K562 (cell line): ENCODE data around the gene METTL25B. TPM values are rescaled to one million over a fixed set of nuclear protein-coding genes. Genes with fewer than 3 reads are reported as not detected.

Source experiments
- ADNP ChIP-seq: fragments of 200-800 bp; sonication (Bioruptor generic); IDR thresholded peaks from 2 replicates; pipeline ENCODE4 v1.6.1; 2016; ENCODE audit warnings: missing genetic modification characterization, missing compliant biosample characterization
- ESRRA ChIP-seq: fragments of 450-650 bp; IDR thresholded peaks from 2 replicates; pipeline ENCODE4 v1.6.1; 2014; ENCODE audit warnings: low read depth, mild to moderate bottlenecking, moderate library complexity, borderline replicate concordance
- IRF2 ChIP-seq: sonication (generic); formaldehyde crosslinking; IDR thresholded peaks from 2 replicates; pipeline ENCODE4 v1.8.1; 2022; ENCODE audit warnings: mild to moderate bottlenecking, missing genetic modification reagents
- KAT8 ChIP-seq: fragments of 450-650 bp; IDR thresholded peaks from 2 replicates; pipeline ENCODE4 v1.6.1; 2016; ENCODE audit warnings: low read depth, mild to moderate bottlenecking
- NCOA4 ChIP-seq: fragments of 450-650 bp; IDR thresholded peaks from 2 replicates; pipeline ENCODE4 v1.6.1; 2018; ENCODE audit warnings: mild to moderate bottlenecking; ENCODE audit not compliant: partially characterized antibody
- NFXL1 ChIP-seq: fragments of 450-650 bp; formaldehyde crosslinking; IDR thresholded peaks from 2 replicates; pipeline ENCODE4 v1.4.0; 2021; ENCODE audit warnings: mild to moderate bottlenecking
- NR2F6 ChIP-seq: fragments of 450-650 bp; formaldehyde crosslinking; IDR thresholded peaks from 2 replicates; pipeline ENCODE4 v1.4.0; 2020; ENCODE audit warnings: mild to moderate bottlenecking
- PCBP1 ChIP-seq: fragments of 200-400 bp; formaldehyde crosslinking; IDR thresholded peaks from 2 replicates; pipeline ENCODE4 v1.6.1; 2018; ENCODE audit warnings: mild to moderate bottlenecking, low read depth, low read length; ENCODE audit not compliant: poor library complexity, severe bottlenecking
- PCBP2 ChIP-seq: fragments of 200-400 bp; formaldehyde crosslinking; IDR thresholded peaks from 2 replicates; pipeline ENCODE4 v1.6.1; 2018; ENCODE audit warnings: low read length, low read depth, mild to moderate bottlenecking, moderate library complexity; ENCODE audit not compliant: poor library complexity, severe bottlenecking
- ZFPM2 ChIP-seq: fragments of 250-450 bp; sonication (Bioruptor Pico); IDR thresholded peaks from 2 replicates; pipeline ENCODE4 v1.5.1; 2022; ENCODE audit warnings: mild to moderate bottlenecking
- polyA plus RNA-seq, 8 experiments: library from polyadenylated mRNA; depleted of rRNA in 4 of 8; stranded (reverse) in 5 of 8; unstranded in 3 of 8; fragments of >200 nt; fragmentation: Nextera tagmentation in 2 of 8; fragmentation: Illumina TruSeq in 1 of 8; extraction: Ambion mirVana in 2 of 8; extraction: Trizol in 1 of 8; gene quantifications; 2 replicates each; pipeline versions ENCODE4 v1.2.1 to v1.2.3, GENCODE V29; 2011 to 2014; ENCODE audit warnings: inconsistent platforms in 1 of 8, missing spikeins in 1 of 8
- total RNA-seq, 7 experiments: library from RNA; depleted of rRNA in 6 of 7; stranded (reverse); fragments of >200 nt in 6 of 7; fragmentation: Illumina TruSeq in 2 of 7; extraction: Trizol in 2 of 7; gene quantifications; 2 replicates each; pipeline versions ENCODE4 v1.2.1 to v1.2.3, GENCODE V29; 2011 to 2021; ENCODE audit warnings: low replicate concordance in 1 of 7
- TF ChIP-seq, protein P1 (sequence below): fragments of 450-650 bp; IDR thresholded peaks from 2 replicates; pipeline ENCODE4 v1.6.1; 2016; ENCODE audit warnings: mild to moderate bottlenecking, moderate library complexity
- TF ChIP-seq, protein P2 (sequence below): fragments of 450-650 bp; IDR thresholded peaks from 2 replicates; pipeline ENCODE4 v1.6.1; 2016; ENCODE audit warnings: antibody characterized with exemption
- TF ChIP-seq, protein P3 (sequence below): fragments of 450-650 bp; IDR thresholded peaks from one replicate; pipeline ENCODE4 v1.6.1; 2018; ENCODE audit warnings: mild to moderate bottlenecking, moderate library complexity; ENCODE audit not compliant: partially characterized antibody

METTL25B gene
- total and polyA plus RNA-seq, 9 of the 15 experiments (the other 6 are each of a cell fraction or from before 2014, with no cell fraction given) = 7.7 to 48.3 (median 33.1) TPM

DNA sequence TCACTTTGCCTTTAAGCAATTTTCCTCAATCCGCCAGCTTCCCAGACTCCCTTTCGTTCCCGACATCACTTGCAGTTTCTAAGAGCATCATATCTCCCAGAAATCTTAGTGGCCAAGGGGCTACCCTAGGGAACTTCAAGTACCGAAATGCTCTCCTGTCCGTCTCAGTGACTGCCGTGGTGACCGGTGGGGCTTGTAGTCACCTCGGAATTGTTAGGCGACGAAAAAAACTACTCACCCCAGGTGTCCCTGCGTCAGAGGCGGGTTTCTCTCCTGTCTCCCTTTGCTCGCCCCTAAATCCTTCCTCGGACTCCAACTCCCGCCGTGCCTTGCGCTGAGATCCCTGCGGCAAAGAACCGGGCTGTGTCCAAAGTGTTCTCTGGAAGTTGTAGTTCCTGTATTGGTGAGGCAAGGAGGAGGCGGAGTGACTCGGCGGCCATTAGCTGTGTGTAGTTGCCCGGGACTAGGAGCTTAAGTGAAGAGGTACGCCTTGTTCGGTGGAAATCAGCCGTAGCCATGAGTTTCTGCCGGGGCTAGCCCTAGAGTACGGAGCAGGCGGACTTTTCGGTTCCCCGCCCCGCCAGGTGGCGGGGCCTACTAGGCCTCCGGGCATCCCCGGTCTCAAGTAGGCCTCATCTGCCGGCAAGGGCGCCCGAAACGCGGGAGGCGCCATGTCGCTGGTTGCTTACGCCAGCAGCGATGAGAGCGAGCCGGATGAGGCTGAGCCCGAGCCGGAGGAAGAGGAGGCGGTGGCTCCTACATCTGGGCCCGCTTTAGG, 39.0 kb downstream of the METTL25B start, which contains the start of gene PRCC (continued):
- TF ChIP-seq, protein P1, sequence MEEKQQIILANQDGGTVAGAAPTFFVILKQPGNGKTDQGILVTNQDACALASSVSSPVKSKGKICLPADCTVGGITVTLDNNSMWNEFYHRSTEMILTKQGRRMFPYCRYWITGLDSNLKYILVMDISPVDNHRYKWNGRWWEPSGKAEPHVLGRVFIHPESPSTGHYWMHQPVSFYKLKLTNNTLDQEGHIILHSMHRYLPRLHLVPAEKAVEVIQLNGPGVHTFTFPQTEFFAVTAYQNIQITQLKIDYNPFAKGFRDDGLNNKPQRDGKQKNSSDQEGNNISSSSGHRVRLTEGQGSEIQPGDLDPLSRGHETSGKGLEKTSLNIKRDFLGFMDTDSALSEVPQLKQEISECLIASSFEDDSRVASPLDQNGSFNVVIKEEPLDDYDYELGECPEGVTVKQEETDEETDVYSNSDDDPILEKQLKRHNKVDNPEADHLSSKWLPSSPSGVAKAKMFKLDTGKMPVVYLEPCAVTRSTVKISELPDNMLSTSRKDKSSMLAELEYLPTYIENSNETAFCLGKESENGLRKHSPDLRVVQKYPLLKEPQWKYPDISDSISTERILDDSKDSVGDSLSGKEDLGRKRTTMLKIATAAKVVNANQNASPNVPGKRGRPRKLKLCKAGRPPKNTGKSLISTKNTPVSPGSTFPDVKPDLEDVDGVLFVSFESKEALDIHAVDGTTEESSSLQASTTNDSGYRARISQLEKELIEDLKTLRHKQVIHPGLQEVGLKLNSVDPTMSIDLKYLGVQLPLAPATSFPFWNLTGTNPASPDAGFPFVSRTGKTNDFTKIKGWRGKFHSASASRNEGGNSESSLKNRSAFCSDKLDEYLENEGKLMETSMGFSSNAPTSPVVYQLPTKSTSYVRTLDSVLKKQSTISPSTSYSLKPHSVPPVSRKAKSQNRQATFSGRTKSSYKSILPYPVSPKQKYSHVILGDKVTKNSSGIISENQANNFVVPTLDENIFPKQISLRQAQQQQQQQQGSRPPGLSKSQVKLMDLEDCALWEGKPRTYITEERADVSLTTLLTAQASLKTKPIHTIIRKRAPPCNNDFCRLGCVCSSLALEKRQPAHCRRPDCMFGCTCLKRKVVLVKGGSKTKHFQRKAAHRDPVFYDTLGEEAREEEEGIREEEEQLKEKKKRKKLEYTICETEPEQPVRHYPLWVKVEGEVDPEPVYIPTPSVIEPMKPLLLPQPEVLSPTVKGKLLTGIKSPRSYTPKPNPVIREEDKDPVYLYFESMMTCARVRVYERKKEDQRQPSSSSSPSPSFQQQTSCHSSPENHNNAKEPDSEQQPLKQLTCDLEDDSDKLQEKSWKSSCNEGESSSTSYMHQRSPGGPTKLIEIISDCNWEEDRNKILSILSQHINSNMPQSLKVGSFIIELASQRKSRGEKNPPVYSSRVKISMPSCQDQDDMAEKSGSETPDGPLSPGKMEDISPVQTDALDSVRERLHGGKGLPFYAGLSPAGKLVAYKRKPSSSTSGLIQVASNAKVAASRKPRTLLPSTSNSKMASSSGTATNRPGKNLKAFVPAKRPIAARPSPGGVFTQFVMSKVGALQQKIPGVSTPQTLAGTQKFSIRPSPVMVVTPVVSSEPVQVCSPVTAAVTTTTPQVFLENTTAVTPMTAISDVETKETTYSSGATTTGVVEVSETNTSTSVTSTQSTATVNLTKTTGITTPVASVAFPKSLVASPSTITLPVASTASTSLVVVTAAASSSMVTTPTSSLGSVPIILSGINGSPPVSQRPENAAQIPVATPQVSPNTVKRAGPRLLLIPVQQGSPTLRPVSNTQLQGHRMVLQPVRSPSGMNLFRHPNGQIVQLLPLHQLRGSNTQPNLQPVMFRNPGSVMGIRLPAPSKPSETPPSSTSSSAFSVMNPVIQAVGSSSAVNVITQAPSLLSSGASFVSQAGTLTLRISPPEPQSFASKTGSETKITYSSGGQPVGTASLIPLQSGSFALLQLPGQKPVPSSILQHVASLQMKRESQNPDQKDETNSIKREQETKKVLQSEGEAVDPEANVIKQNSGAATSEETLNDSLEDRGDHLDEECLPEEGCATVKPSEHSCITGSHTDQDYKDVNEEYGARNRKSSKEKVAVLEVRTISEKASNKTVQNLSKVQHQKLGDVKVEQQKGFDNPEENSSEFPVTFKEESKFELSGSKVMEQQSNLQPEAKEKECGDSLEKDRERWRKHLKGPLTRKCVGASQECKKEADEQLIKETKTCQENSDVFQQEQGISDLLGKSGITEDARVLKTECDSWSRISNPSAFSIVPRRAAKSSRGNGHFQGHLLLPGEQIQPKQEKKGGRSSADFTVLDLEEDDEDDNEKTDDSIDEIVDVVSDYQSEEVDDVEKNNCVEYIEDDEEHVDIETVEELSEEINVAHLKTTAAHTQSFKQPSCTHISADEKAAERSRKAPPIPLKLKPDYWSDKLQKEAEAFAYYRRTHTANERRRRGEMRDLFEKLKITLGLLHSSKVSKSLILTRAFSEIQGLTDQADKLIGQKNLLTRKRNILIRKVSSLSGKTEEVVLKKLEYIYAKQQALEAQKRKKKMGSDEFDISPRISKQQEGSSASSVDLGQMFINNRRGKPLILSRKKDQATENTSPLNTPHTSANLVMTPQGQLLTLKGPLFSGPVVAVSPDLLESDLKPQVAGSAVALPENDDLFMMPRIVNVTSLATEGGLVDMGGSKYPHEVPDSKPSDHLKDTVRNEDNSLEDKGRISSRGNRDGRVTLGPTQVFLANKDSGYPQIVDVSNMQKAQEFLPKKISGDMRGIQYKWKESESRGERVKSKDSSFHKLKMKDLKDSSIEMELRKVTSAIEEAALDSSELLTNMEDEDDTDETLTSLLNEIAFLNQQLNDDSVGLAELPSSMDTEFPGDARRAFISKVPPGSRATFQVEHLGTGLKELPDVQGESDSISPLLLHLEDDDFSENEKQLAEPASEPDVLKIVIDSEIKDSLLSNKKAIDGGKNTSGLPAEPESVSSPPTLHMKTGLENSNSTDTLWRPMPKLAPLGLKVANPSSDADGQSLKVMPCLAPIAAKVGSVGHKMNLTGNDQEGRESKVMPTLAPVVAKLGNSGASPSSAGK = no peak
- TF ChIP-seq, protein P2, sequence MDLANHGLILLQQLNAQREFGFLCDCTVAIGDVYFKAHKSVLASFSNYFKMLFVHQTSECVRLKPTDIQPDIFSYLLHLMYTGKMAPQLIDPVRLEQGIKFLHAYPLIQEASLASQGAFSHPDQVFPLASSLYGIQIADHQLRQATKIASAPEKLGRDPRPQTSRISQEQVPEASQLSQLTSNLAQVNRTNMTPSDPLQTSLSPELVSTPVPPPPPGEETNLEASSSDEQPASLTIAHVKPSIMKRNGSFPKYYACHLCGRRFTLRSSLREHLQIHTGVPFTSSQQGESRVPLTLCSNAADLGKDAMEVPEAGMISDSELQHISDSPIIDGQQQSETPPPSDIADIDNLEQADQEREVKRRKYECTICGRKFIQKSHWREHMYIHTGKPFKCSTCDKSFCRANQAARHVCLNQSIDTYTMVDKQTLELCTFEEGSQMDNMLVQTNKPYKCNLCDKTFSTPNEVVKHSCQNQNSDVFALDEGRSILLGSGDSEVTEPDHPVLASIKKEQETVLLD = no peak
- no peak for TF ChIP-seq IRF2 (CRISPR knock-in tag)
- 0 out of 2 replicates have a peak, but pooled peaks have one; percentile 52 for TF ChIP-seq ESRRA
- TF ChIP-seq NFXL1 (CRISPR knock-in tag) = no peak
- TF ChIP-seq PCBP2 = no peak
- peak; percentile 77; the same call in 1 of the 2 replicates for TF ChIP-seq KAT8
- no peak for TF ChIP-seq ZFPM2 (CRISPR knock-in tag)
- no peak for TF ChIP-seq NCOA4
- TF ChIP-seq, protein P3, sequence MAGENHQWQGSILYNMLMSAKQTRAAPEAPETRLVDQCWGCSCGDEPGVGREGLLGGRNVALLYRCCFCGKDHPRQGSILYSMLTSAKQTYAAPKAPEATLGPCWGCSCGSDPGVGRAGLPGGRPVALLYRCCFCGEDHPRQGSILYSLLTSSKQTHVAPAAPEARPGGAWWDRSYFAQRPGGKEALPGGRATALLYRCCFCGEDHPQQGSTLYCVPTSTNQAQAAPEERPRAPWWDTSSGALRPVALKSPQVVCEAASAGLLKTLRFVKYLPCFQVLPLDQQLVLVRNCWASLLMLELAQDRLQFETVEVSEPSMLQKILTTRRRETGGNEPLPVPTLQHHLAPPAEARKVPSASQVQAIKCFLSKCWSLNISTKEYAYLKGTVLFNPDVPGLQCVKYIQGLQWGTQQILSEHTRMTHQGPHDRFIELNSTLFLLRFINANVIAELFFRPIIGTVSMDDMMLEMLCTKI = no peak
- TF ChIP-seq NR2F6 (CRISPR knock-in tag) = no peak
- TF ChIP-seq ADNP (tag) = no peak
- no peak for TF ChIP-seq PCBP1
